Umbilical cord (tissue), 2 donors: ENCODE results near the gene MLKL. TPM values are rescaled to one million over a fixed set of nuclear protein-coding genes. Genes with fewer than 3 reads are reported as not detected.
A peak's percentile ranks its signal among the peaks of the same experiment; 100 is the strongest.
"Not testable (repeated sequence)": the region's sequence is repeated elsewhere in the genome, so short reads cannot be mapped to it uniquely, and the experiment has no call there.

ENCODE experiments used
- DNase-seq: peaks from one replicate; pipeline ENCODE4 v3.0.0-alpha.2; 2015; ENCODE audit warnings: low spot score
- total RNA-seq: library from RNA; depleted of rRNA; stranded (reverse); fragments of >200 nt; gene quantifications from one replicate; pipeline ENCODE4 v1.2.3, GENCODE V29; 2014; ENCODE audit warnings: low replicate concordance; ENCODE audit not compliant: insufficient read depth

The MLKL gene
- total RNA-seq, 1 donor from 2014 or later: 20.5 TPM

GRCh38 chr16:74732707-74733350, 32.2 kb upstream of the MLKL start:
- no peak for DNase-seq

GRCh38 chr16:74731853-74732477, 31.3 kb upstream of the MLKL start:
- no peak for DNase-seq

- no peak for DNase-seq
Observed at GRCh38 chr16:74729783-74730683, 29.4 kb upstream of the MLKL start.

- no peak for DNase-seq
Observed at GRCh38 chr16:74727903-74728302, 27.2 kb upstream of the MLKL start.

- no peak for DNase-seq
Observed at GRCh38 chr16:74726716-74727115, 26.1 kb upstream of the MLKL start.

GRCh38 chr16:74725651-74726455, 25.2 kb upstream of the MLKL start:
- DNase-seq: no peak

GRCh38 chr16:74724820-74725549, 24.3 kb upstream of the MLKL start:
- DNase-seq: peak; percentile 31

GRCh38 chr16:74723256-74723655, 22.6 kb upstream of the MLKL start:
- DNase-seq: no peak

- not testable (repeated sequence) for DNase-seq
Observed at GRCh38 chr16:74722156-74722555, 21.5 kb upstream of the MLKL start.

- no peak for DNase-seq
Observed at GRCh38 chr16:74721716-74722115, 21.1 kb upstream of the MLKL start.

- DNase-seq: no peak
Observed at GRCh38 chr16:74720579-74720978, 19.9 kb upstream of the MLKL start.

- no peak for DNase-seq
Observed at GRCh38 chr16:74718741-74719610, 18.3 kb upstream of the MLKL start.

GRCh38 chr16:74718140-74718539, 17.5 kb upstream of the MLKL start:
- DNase-seq: no peak

- no peak for DNase-seq
Observed at GRCh38 chr16:74717367-74717766, 16.7 kb upstream of the MLKL start.

- DNase-seq: no peak
Observed at GRCh38 chr16:74716355-74716754, 15.7 kb upstream of the MLKL start.

- no peak for DNase-seq
Observed at GRCh38 chr16:74713876-74714275, 13.2 kb upstream of the MLKL start.

- no peak for DNase-seq
Observed at GRCh38 chr16:74713325-74713724, 12.7 kb upstream of the MLKL start.

GRCh38 chr16:74711938-74712337, 11.3 kb upstream of the MLKL start:
- no peak for DNase-seq

- DNase-seq: no peak
Observed at GRCh38 chr16:74710401-74710800, 9.7 kb upstream of the MLKL start.

- DNase-seq: peak; percentile 72
Observed at GRCh38 chr16:74709441-74709877, 8.8 kb upstream of the MLKL start.
